ENCODE results near the gene SMC1A. TPM values are rescaled to one million over a fixed set of nuclear protein-coding genes. Genes with fewer than 3 reads are reported as not detected.

Gene SMC1A
- total RNA-seq, 1 experiment from 2014 or later: 88.3 TPM

Small RNAs within 50 kb of the gene (microRNA-seq; reads per million reads assigned to microRNA genes)
- gene MIR6857 (ENCODE audit: borderline number of aligned reads): not detected

Other genes with a start within 250 kb of the SMC1A start
- 72.9 TPM for gene KDM5C, start 197.4 kb downstream of the SMC1A start, total RNA-seq (2021; ENCODE audit: unreplicated experiment)
- gene IQSEC2, start 141.1 kb downstream of the SMC1A start, total RNA-seq (2021; ENCODE audit: unreplicated experiment): 20.7 TPM
- 0.61 TPM for gene RIBC1, start 219 bp upstream of the SMC1A start, total RNA-seq (2021; ENCODE audit: unreplicated experiment)
- gene HSD17B10, start 11.7 kb upstream of the SMC1A start, total RNA-seq (2021; ENCODE audit: unreplicated experiment): 94.4 TPM